ENCODE data around the gene PLAAT4.

The PLAAT4 gene, protein sequence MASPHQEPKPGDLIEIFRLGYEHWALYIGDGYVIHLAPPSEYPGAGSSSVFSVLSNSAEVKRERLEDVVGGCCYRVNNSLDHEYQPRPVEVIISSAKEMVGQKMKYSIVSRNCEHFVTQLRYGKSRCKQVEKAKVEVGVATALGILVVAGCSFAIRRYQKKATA

DNA sequence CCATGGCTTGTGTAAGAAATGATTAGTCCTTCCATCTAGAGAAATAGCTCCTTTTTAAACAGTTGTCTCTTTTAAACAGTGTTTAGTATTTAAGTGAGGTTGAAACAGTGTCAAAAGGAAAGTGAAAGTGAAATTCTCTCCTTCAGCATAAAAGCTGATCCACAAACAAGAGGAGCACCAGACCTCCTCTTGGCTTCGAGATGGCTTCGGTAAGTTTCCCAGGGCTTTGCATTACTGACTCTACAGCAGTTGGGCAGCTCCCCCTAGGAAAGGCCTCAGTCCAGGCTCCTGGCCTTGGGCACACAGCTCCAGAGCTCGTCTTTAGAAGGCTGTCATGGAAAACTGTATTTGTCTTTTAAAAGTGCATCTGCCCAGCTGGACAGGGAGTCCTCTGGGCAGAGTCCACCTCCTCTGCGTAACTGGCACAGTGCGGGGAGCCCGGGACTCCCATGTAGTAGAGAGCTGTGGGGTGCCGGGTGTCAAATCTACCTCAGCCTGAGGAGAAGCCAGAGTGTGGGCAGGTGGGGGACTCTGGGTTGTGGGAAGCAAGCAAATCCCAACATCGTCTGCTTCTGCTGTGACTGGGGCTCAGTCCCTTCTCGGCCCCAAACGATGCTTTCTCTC, at the start of gene PLAAT4:
Gene PLAAT4 (plus strand): TSS at position 140 of the 624 bp plus-strand sequence. CDS start 61 bp downstream, at position 201.
- Histone ChIP-seq H3K9me3 (replicated peaks in 1 of 11) (no peaks in the 10 kb centered on the region), H3K27ac (peak within 1 kb of the TSS in 10 of 11 experiments; percentile 21 to 76 (median 68); a peak in 20 of 22 replicates), H3K4me1 (peaks cover 46 to 71% (median 62%) of the 10 kb centered on the region in 10 experiments), H3K9ac (peak within 1 kb of the TSS; percentile 6 to 75 (median 65); a peak in 21 of 22 replicates), H3K4me2 (peak within 1 kb of the TSS; percentile 87 to 98 (median 93)), H3K4me3 (peak within 1 kb of the TSS; percentile 31 to 61 (median 53); a peak in 19 of 20 replicates), H3K27me3 (peaks cover 0 to 5% (median 0%) of the 10 kb centered on the region in 11 experiments; a peak in 1 of 22 replicates), H3K36me3 (no peaks in the 10 kb centered on the region), H4K20me1 (no peaks in the 10 kb centered on the region; a peak in 1 of 22 replicates)
- TF ChIP-seq Cebpa-rat (IDR thresholded peaks at IDR 0.05): no peak

DNA sequence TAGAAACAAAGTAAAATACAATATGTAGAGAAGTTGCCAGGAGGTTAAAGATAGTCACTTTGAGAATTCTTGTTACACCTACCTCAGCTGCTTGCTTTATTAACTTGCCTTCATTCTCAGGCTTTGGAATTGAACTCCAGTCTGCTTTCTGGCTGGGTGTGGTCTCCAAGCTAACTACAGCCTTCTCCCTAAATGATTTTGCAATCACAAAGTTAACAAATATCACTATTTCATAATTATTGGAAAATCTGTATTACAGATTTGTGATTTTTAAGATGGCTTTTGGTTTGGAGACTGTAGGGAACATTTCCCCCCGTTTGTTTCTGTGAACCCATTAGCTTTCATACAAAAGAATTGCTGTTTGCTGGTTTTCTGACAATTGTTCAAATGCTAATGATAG, 47.8 kb upstream of the PLAAT4 start:
- Histone ChIP-seq H3K4me3 (no peak overlapping the region), H3K27ac (no peak overlapping the region), H3K9me3 (replicated peaks in 1 of 11) (peaks cover 39 to 58% (median 54%) of the 10 kb centered on the region in 11 experiments), H3K36me3 (no peaks in the 10 kb centered on the region; a peak in 1 of 22 replicates), H3K4me2 (no peak overlapping the region), H3K27me3 (no peaks in the 10 kb centered on the region), H4K20me1 (no peaks in the 10 kb centered on the region), H3K4me1 (0 out of 20 replicates have a peak, but pooled peaks cover 0 to 5% (median 0%) of the 10 kb centered on the region in 10 experiments), H3K9ac (no peak overlapping the region)
- no peak for TF ChIP-seq Cebpa-rat (IDR thresholded peaks at IDR 0.05)

DNA sequence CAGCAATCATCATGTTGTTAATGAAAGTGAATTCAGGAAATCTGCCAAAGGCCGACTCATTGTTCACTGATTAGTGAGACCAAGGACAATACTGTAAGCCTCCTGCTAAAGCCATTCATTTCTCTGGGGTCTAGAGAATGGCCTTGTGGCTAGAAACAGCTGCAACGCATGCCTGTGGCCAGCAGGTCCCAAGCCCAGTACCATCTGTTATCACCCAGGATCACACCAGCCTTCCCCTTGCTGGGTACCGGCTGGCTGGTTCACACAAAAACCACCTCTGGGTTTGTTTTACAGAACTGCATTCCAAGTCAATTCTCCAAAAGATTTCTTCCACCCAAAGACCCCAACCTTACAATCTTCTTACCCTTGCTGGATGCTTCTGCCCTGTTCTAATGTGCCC, 46.7 kb upstream of the PLAAT4 start:
- Histone ChIP-seq H3K9me3 (replicated peaks in 1 of 11) (peaks cover 33 to 51% (median 44%) of the 10 kb centered on the region in 11 experiments), H4K20me1 (no peaks in the 10 kb centered on the region), H3K4me1 (0 out of 20 replicates have a peak, but pooled peaks cover 0 to 5% (median 0%) of the 10 kb centered on the region in 10 experiments), H3K4me3 (no peak overlapping the region), H3K36me3 (no peaks in the 10 kb centered on the region; a peak in 1 of 22 replicates), H3K27ac (no peak overlapping the region), H3K9ac (no peak overlapping the region), H3K4me2 (no peak overlapping the region), H3K27me3 (no peaks in the 10 kb centered on the region)
- no peak for TF ChIP-seq Cebpa-rat (IDR thresholded peaks at IDR 0.05)

DNA sequence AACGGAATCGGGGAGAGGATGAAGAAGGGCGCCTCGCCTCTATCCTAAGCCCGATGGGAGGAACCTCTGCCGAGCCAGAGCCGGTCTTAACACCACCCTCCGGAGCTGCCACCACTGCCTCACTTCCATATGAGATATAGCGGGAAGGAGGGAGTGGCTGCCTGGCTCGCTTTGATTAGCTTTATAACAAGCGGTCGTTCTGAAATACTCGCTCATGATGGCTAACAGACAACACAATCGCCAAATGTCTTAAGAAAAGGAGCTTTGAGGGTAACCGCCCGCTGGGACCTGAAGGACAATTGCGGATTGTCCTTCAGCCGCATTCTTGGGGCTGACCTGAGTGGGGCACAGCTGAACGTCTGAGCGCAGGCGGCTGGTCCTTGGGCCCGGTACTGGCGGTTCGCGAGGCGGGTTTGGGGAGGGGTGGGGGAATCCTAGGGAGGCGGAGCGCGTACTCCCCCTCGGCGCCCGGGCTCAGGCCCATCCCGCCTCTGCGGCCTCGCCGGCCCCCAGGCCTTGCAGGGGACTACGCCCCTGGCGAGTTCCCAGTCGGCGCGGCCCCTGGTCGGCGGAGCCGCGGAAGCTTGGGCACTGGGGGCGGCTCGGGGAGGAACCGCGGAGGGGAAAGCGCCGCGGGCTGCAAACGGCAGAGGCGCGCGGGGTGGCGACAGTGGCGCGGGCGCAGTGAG, 45.9 kb upstream of the PLAAT4 start, which contains the start of gene PLAAT5:
Gene PLAAT5 (minus strand): TSS at position 617 of the 689 bp plus-strand sequence. CDS start 133 bp downstream, at position 484.
- H3K36me3 ChIP-seq: no peaks in the 10 kb centered on the region; a peak in 1 of 22 replicates
- H3K9me3 ChIP-seq (replicated peaks in 1 of 11): peaks cover 25 to 43% (median 36%) of the 10 kb centered on the region in 11 experiments
- no peaks in the 10 kb centered on the region for H4K20me1 ChIP-seq
- no peaks in the 10 kb centered on the region for H3K27me3 ChIP-seq
- H3K27ac ChIP-seq: no peak within 1 kb of the TSS
- no peak within 1 kb of the TSS for H3K9ac ChIP-seq
- no peak within 1 kb of the TSS for H3K4me2 ChIP-seq
- TF ChIP-seq Cebpa-rat (IDR thresholded peaks at IDR 0.05): no peak
- no peak within 1 kb of the TSS for H3K4me3 ChIP-seq
- 0 out of 20 replicates have a peak, but pooled peaks cover 0 to 5% (median 0%) of the 10 kb centered on the region in 10 experiments for H3K4me1 ChIP-seq

DNA sequence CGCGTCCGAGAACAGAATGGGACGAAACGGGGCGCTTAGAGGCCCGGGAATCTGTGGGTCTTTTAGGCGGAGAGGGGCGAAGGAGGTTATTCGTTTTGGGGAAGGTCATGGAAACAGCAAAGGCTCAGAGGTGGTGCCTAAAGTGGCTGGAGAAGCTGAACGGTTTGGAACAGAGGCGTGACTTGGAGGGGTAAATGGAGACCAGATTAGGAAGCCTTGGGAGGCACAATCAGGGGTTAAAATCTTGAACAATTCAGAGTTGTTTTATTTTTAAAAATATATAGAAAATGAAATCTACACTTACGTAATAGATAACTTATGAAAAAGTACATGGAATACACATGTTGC, 45.4 kb upstream of the PLAAT4 start:
- H3K4me1 ChIP-seq: peaks cover 0 to 5% (median 0%) of the 10 kb centered on the region in 10 experiments; a peak in 1 of 20 replicates
- H3K27ac ChIP-seq: no peak overlapping the region
- H3K4me2 ChIP-seq: no peak overlapping the region
- H3K9me3 ChIP-seq (replicated peaks in 1 of 11): peaks cover 20 to 38% (median 31%) of the 10 kb centered on the region in 11 experiments
- no peaks in the 10 kb centered on the region for H4K20me1 ChIP-seq
- no peak overlapping the region for H3K4me3 ChIP-seq
- no peak for TF ChIP-seq Cebpa-rat (IDR thresholded peaks at IDR 0.05)
- no peak overlapping the region for H3K9ac ChIP-seq
- no peaks in the 10 kb centered on the region; a peak in 1 of 22 replicates for H3K36me3 ChIP-seq
- H3K27me3 ChIP-seq: no peaks in the 10 kb centered on the region

DNA sequence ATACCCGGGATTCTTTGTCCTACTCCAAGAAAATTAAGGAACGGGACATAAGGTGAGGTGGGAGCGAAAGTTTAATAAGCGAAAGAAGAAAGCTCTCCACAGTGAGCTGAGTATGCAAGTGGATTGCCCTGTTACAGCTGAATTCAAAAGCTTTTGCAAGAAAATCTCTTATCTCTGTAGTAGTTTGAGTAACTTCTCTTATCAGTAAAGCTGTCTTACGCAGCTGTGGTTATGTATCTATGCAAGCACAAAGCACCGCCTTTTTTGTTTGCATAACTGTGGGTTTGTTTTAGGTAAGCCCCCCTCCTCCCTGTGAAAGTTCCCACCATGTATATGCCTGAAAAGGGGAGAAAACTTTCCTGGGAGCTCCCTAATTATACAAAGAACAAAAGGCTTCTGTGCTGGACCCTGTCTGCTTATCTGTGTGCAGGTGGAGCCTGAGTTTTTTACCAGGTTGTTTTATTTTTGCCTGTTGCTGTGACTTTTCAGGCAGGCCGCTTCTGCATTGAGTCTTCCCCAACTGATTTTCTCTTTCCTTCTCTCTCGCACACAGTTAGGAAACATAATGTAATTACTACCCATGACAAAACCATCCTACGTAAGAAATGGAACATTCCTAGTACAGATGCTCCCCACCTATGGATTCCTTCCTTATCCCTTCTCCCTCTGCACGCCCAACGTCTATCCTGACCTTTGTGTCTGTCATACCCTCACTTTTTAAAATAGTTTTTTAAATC, 44.8 kb upstream of the PLAAT4 start:
- no peak overlapping the region for H3K4me2 ChIP-seq
- no peak for TF ChIP-seq Cebpa-rat (IDR thresholded peaks at IDR 0.05)

DNA sequence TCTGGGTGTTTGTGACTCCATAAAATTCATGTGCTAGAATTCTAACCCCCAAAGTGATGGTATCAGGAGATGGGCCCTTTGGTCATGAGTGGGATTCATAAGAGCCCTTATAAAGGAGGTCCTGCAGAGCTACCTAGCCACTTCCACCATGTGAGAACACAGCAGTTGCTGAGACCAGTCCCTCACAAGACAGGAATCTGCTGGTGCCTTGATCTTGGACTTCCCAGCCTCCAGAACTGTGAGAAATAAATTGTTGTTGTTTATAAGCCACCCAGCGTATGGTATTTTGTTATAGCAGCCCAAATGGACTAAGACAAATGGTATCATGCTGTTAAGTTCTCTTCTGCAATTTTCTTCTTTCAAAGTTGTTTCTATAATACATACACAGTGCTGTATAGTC, 44.2 kb upstream of the PLAAT4 start:
- Histone ChIP-seq H3K9me3 (replicated peaks in 1 of 11) (peaks cover 17 to 41% (median 34%) of the 10 kb centered on the region in 11 experiments), H4K20me1 (no peaks in the 10 kb centered on the region), H3K4me1 (peaks cover 0 to 11% (median 0%) of the 10 kb centered on the region in 10 experiments; a peak in 1 of 20 replicates), H3K4me3 (no peak overlapping the region), H3K27ac (no peak overlapping the region), H3K9ac (no peak overlapping the region), H3K27me3 (no peaks in the 10 kb centered on the region), H3K4me2 (no peak overlapping the region), H3K36me3 (no peaks in the 10 kb centered on the region; a peak in 1 of 22 replicates)
- no peak for TF ChIP-seq Cebpa-rat (IDR thresholded peaks at IDR 0.05)

More for the DNA sequence above, 44.8 kb upstream of the PLAAT4 start:
- peaks cover 17 to 36% (median 31%) of the 10 kb centered on the region in 11 experiments; a peak in 21 of 22 replicates for H3K9me3 ChIP-seq (replicated peaks in 1 of 11)
- no peaks in the 10 kb centered on the region for H4K20me1 ChIP-seq
- H3K27me3 ChIP-seq: no peaks in the 10 kb centered on the region
- H3K27ac ChIP-seq: no peak overlapping the region
- peaks cover 0 to 8% (median 0%) of the 10 kb centered on the region in 10 experiments; a peak in 1 of 20 replicates for H3K4me1 ChIP-seq
- no peak overlapping the region for H3K4me3 ChIP-seq
- no peak overlapping the region for H3K9ac ChIP-seq
- H3K36me3 ChIP-seq: no peaks in the 10 kb centered on the region; a peak in 1 of 22 replicates

DNA sequence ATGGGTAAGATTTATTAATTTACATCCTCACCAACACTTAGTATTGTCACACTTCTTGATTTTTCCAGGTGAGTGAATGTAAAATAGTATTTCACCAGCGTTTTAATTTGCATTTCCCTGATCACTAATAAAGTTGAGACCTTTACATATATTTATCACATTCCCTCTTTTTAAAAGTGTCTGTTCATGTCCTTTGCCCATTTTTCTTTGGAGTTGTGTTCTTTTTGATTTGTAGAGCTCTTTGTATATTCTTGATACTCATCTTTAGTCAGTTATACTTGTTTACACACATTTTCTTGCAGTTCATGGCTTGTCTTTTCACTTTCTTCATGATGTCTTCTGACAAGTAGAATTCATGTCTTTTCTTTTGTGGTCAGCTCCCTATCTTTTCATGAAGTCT, 43.5 kb upstream of the PLAAT4 start:
- H3K4me3 ChIP-seq: no peak overlapping the region
- H3K9ac ChIP-seq: no peak overlapping the region
- no peak for TF ChIP-seq Cebpa-rat (IDR thresholded peaks at IDR 0.05)
- no peaks in the 10 kb centered on the region for H4K20me1 ChIP-seq
- peaks cover 0 to 11% (median 0%) of the 10 kb centered on the region in 10 experiments; a peak in 1 of 20 replicates for H3K4me1 ChIP-seq
- H3K4me2 ChIP-seq: no peak overlapping the region
- H3K27ac ChIP-seq: no peak overlapping the region
- peaks cover 18 to 47% (median 37%) of the 10 kb centered on the region in 11 experiments for H3K9me3 ChIP-seq (replicated peaks in 1 of 11)
- no peaks in the 10 kb centered on the region for H3K27me3 ChIP-seq
- H3K36me3 ChIP-seq: no peaks in the 10 kb centered on the region; a peak in 1 of 22 replicates
